ENCODE data around the gene MAP2K5. TPM values are rescaled to one million over a fixed set of nuclear protein-coding genes. Genes with fewer than 3 reads are reported as not detected.

The MAP2K5 gene
- total and polyA plus RNA-seq, 8 donors: 1.8 to 94.6 (median 11.1) TPM

GRCh38 chr15:67719330-67719959 is 176.9 kb downstream of the MAP2K5 start:
- no peaks in the 10 kb centered on the region for H3K36me3 ChIP-seq
- no peak for DNase-seq
- 64 to 84% (median 76%) methylated on average over 1 of the region's 1 CpG for WGBS, 5 donors
- H3K4me1 ChIP-seq: peaks cover 0 to 15% (median 2%) of the 10 kb centered on the region in 4 donors
- no peaks in the 10 kb centered on the region for H3K9me3 ChIP-seq
- TF ChIP-seq POLR2A (IDR thresholded peaks at IDR 0.05) (no peak), EP300 (IDR thresholded peaks at IDR 0.05) (no peak), POLR2AphosphoS5 (IDR thresholded peaks at IDR 0.05) (no peak)
- TF ChIP-seq, protein P1, sequence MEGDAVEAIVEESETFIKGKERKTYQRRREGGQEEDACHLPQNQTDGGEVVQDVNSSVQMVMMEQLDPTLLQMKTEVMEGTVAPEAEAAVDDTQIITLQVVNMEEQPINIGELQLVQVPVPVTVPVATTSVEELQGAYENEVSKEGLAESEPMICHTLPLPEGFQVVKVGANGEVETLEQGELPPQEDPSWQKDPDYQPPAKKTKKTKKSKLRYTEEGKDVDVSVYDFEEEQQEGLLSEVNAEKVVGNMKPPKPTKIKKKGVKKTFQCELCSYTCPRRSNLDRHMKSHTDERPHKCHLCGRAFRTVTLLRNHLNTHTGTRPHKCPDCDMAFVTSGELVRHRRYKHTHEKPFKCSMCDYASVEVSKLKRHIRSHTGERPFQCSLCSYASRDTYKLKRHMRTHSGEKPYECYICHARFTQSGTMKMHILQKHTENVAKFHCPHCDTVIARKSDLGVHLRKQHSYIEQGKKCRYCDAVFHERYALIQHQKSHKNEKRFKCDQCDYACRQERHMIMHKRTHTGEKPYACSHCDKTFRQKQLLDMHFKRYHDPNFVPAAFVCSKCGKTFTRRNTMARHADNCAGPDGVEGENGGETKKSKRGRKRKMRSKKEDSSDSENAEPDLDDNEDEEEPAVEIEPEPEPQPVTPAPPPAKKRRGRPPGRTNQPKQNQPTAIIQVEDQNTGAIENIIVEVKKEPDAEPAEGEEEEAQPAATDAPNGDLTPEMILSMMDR (IDR thresholded peaks at IDR 0.05): no peak
- H3K27me3 ChIP-seq: no peaks in the 10 kb centered on the region
- intact Hi-C loops (cut with DNase I; ENCODE audit: low total_unique reads): no loop called here
- H3K27ac ChIP-seq: no peak overlapping the region
- H3K4me3 ChIP-seq: no peak overlapping the region

GRCh38 chr15:67720556-67721175 is 178.2 kb downstream of the MAP2K5 start:
- WGBS, 5 donors: 80 to 89% (median 84%) methylated on average over 8 of the region's 8 CpGs
- no peaks in the 10 kb centered on the region for H3K27me3 ChIP-seq
- no peaks in the 10 kb centered on the region for H3K36me3 ChIP-seq
- H3K27ac ChIP-seq: no peak overlapping the region
- peaks cover 0 to 15% (median 2%) of the 10 kb centered on the region in 4 donors for H3K4me1 ChIP-seq
- intact Hi-C loops (cut with DNase I; ENCODE audit: low total_unique reads): no loop called here
- no peak for DNase-seq
- no peak overlapping the region for H3K4me3 ChIP-seq
- TF ChIP-seq EP300 (IDR thresholded peaks at IDR 0.05): no peak
- TF ChIP-seq, protein P1 (IDR thresholded peaks at IDR 0.05): no peak
- no peak for TF ChIP-seq POLR2AphosphoS5 (IDR thresholded peaks at IDR 0.05)
- TF ChIP-seq POLR2A (IDR thresholded peaks at IDR 0.05): no peak
- no peaks in the 10 kb centered on the region for H3K9me3 ChIP-seq

DNA sequence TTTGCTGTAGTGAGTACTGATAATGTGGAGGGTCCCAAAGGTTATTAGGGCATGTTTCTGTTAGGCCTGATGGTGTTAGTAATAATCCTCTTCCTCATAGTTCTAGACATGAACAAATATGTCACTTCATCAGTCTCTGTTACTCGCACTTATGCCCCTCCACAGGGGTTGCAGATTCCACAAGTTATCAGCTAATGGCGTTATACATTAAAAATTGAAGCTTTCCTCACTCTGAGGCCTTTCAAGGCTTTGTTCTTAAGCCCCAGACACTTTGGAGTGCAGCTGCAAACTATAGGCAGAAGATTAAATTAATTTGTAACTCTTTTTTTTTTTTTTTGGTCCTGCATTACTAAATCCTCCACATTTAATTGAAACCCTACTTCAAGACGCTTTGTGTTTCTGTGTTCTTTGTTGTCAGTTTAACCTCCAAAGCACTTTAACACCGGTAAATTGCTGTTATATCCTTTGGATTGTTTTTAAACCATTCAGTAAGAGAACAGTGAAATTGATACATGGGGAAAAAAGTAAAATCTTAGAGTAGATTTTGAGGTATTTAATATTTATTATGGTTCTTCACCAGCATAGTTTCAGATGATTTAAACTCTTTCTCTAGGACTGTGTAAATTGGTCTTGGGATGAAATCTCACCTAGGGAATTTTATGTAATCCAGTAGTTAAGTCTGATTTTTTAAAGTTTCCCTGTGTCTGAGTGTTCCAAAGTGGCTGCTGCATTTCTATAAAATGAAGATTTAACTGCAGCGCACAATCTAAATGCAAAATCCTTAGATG is 179.7 kb downstream of the MAP2K5 start:
- intact Hi-C loops (cut with DNase I; ENCODE audit: low total_unique reads): no loop called here
- TF ChIP-seq POLR2AphosphoS5 (IDR thresholded peaks at IDR 0.05) (no peak), EP300 (IDR thresholded peaks at IDR 0.05) (no peak), POLR2A (IDR thresholded peaks at IDR 0.05) (no peak)
- TF ChIP-seq, protein P1 (IDR thresholded peaks at IDR 0.05): no peak

DNA sequence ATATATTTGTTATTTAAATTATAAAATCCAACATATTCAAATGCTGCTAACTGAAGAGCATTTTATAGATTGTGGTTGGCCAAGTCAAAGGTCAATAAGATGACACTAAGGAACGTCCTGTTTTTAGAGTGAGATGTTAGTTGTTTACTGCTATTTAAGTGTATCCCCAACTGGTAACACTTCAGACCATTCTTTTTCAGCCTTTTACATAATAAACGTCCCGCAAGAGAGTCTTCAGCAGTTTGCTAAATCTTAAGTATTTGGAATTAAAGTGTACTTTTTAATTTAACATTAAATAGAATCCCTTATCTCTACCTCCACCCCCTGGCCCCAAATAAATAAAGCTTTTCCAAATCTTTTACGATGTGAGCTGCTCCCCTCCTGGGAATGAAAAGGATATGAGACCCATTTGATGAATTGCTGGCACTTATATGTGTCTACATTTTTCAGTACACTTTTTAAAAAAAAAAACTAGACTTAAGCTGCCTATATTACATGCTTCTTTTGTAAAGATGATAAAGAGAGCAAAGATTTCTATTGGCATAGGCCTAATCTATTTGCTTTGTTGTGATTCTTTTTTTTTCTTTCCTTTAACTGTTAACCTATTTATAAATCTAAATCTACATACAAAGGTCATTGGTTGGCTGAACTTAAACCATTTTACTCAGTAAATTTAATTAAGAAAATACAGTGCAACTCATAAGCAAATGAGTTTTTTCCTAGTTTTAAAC is 181.0 kb downstream of the MAP2K5 start:
- no peak overlapping the region for H3K4me3 ChIP-seq
- DNase-seq: no peak
- no peak overlapping the region for H3K27ac ChIP-seq
- intact Hi-C loops (cut with DNase I; ENCODE audit: low total_unique reads): no loop called here
- no peaks in the 10 kb centered on the region for H3K9me3 ChIP-seq
- TF ChIP-seq EP300 (IDR thresholded peaks at IDR 0.05): no peak
- no peak for TF ChIP-seq POLR2AphosphoS5 (IDR thresholded peaks at IDR 0.05)
- TF ChIP-seq, protein P1 (IDR thresholded peaks at IDR 0.05): no peak
- TF ChIP-seq POLR2A (IDR thresholded peaks at IDR 0.05): no peak
- no peaks in the 10 kb centered on the region for H3K36me3 ChIP-seq
- H3K4me1 ChIP-seq: peaks cover 0 to 5% (median 0%) of the 10 kb centered on the region in 4 donors
- no peaks in the 10 kb centered on the region for H3K27me3 ChIP-seq
- WGBS, 5 donors: 59 to 74% (median 65%) methylated on average over 4 of the region's 4 CpGs

More for the DNA sequence above, 179.7 kb downstream of the MAP2K5 start:
- H3K27me3 ChIP-seq: no peaks in the 10 kb centered on the region
- no peaks in the 10 kb centered on the region for H3K9me3 ChIP-seq
- no peak overlapping the region for H3K27ac ChIP-seq
- 91 to 95% (median 94%) methylated on average over 5 of the region's 5 CpGs for WGBS, 5 donors
- H3K36me3 ChIP-seq: no peaks in the 10 kb centered on the region
- no peak for DNase-seq
- no peak overlapping the region for H3K4me3 ChIP-seq
- H3K4me1 ChIP-seq: peaks cover 0 to 7% (median 1%) of the 10 kb centered on the region in 4 donors
